Non-pigmented ciliary epithelial cell (primary cell): ENCODE data around the gene PIKFYVE.
A peak's percentile ranks its signal among the peaks of the same experiment; 100 is the strongest.
"Not testable (repeated sequence)": the region's sequence is repeated elsewhere in the genome, so short reads cannot be mapped to it uniquely, and the experiment has no call there.

Source experiments
- DNase-seq: peaks from one replicate; pipeline ENCODE4 v3.0.0-alpha.2; 2010; ENCODE audit warnings: low read depth

The PIKFYVE gene

GRCh38 chr2:208254118-208254870, 11.8 kb upstream of the PIKFYVE start:
- DNase-seq, result peak; percentile 40

- DNase-seq, result peak; percentile 56
Observed at GRCh38 chr2:208254871-208255556, 11.0 kb upstream of the PIKFYVE start, which contains the start of gene IDH1. IDH1 (minus strand) TSS chr2:208255071; CDS start chr2:208251551, 3,520 bp downstream.

- DNase-seq, result no peak
Observed at GRCh38 chr2:208255557-208256106, 10.4 kb upstream of the PIKFYVE start.

GRCh38 chr2:208256192-208256782, 9.8 kb upstream of the PIKFYVE start:
- no peak for DNase-seq

GRCh38 chr2:208256849-208257813, 8.9 kb upstream of the PIKFYVE start:
- not testable (repeated sequence) for DNase-seq

- no peak for DNase-seq
Observed at GRCh38 chr2:208265371-208265800, 669 bp upstream of the PIKFYVE start.

- no peak for DNase-seq
Observed at GRCh38 chr2:208266553-208266893, 468 bp downstream of the PIKFYVE start.

GRCh38 chr2:208266936-208267335, 881 bp downstream of the PIKFYVE start:
- DNase-seq, result no peak

GRCh38 chr2:208267526-208267925, 1.5 kb downstream of the PIKFYVE start:
- not testable (repeated sequence) for DNase-seq

- DNase-seq, result no peak
Observed at GRCh38 chr2:208268156-208268952, 2.3 kb downstream of the PIKFYVE start.

- no peak for DNase-seq
Observed at GRCh38 chr2:208269091-208269490, 3.0 kb downstream of the PIKFYVE start.

- no peak for DNase-seq
Observed at GRCh38 chr2:208274748-208275147, 8.7 kb downstream of the PIKFYVE start.

GRCh38 chr2:208278549-208278948, 12.5 kb downstream of the PIKFYVE start:
- no peak for DNase-seq

- DNase-seq, result no peak
Observed at GRCh38 chr2:208279236-208279635, 13.2 kb downstream of the PIKFYVE start.

GRCh38 chr2:208280234-208280633, 14.2 kb downstream of the PIKFYVE start:
- no peak for DNase-seq

- peak; percentile 22 for DNase-seq
Observed at GRCh38 chr2:208280933-208281332, 14.9 kb downstream of the PIKFYVE start.

- DNase-seq, result no peak
Observed at GRCh38 chr2:208285853-208286252, 19.8 kb downstream of the PIKFYVE start.

- DNase-seq, result no peak
Observed at GRCh38 chr2:208294482-208295024, 28.5 kb downstream of the PIKFYVE start.

GRCh38 chr2:208295834-208296233, 29.8 kb downstream of the PIKFYVE start:
- DNase-seq, result no peak

- no peak for DNase-seq
Observed at GRCh38 chr2:208296610-208297009, 30.6 kb downstream of the PIKFYVE start.
